ENCODE measurements around the gene ASB15. TPM values are rescaled to one million over a fixed set of nuclear protein-coding genes. Genes with fewer than 3 reads are reported as not detected.

ASB15 gene
- total RNA-seq, 3 donors from 2014 or later = 0.15 TPM; not detected in 2

DNA sequence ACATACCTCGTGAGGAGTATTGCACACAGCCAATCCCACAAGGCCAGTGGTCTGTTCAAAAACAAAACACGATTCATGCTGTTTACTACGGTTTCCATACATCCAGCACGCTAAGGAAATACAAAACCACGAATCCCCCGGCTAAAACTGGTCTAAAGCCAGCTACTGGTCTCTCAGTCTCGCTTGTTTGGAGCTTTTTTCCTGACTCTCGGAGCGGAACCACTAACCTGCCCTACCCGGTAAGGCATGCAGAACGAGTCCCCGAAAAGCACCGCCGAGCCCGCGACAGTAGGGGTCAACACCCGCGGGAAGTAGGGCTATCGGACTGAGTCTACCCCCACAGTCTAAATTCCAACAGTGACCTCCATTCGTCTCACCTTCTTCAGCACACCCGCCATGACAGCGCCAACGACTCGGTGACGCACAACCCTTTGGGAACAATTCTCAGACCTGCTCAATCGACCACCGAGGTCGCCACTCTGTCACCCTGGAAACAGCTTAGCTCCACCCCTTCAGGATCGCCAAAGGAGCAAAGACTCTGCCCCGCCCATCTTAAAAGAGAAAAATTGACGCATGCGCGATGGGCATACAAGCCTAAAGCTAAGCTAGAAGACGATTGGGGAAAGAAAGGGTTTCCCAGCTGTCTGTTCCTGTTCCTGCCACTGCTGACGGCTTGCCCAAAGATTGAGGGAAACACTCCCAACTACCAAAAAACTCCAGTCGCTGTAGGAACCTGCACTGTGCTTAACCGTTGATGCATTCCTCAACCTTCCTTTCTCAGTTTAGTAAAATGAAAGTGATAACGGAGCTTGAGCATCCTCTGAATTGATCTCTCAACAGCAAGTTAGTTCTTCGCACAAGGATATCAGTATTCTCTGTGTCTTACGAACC lies 44.0 kb upstream of the ASB15 start, which contains the start of gene NDUFA5:
NDUFA5 (minus strand) TSS at position 421 of the 891 bp plus-strand sequence; CDS start at position 398, 23 bp downstream.
- DNase-seq (ENCODE audit: low spot score in 2 of 2) = peak; percentile 94 to 97
- H3K27ac ChIP-seq = peak within 1 kb of the TSS; percentile 84 to 93
- H3K9me3 ChIP-seq = no peaks in the 10 kb centered on the region
- intact Hi-C loops (cut with DNase I; ENCODE audit: low total_unique reads) = no loop called here
- H3K27me3 ChIP-seq = no peaks in the 10 kb centered on the region
- TF ChIP-seq POLR2A (IDR thresholded peaks at IDR 0.05) (peak; percentile 57), POLR2AphosphoS5 (IDR thresholded peaks at IDR 0.05) (peak; percentile 70 to 96 (median 83))
- TF ChIP-seq, protein P1, sequence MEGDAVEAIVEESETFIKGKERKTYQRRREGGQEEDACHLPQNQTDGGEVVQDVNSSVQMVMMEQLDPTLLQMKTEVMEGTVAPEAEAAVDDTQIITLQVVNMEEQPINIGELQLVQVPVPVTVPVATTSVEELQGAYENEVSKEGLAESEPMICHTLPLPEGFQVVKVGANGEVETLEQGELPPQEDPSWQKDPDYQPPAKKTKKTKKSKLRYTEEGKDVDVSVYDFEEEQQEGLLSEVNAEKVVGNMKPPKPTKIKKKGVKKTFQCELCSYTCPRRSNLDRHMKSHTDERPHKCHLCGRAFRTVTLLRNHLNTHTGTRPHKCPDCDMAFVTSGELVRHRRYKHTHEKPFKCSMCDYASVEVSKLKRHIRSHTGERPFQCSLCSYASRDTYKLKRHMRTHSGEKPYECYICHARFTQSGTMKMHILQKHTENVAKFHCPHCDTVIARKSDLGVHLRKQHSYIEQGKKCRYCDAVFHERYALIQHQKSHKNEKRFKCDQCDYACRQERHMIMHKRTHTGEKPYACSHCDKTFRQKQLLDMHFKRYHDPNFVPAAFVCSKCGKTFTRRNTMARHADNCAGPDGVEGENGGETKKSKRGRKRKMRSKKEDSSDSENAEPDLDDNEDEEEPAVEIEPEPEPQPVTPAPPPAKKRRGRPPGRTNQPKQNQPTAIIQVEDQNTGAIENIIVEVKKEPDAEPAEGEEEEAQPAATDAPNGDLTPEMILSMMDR (IDR thresholded peaks at IDR 0.05) = no peak
- H3K36me3 ChIP-seq = no peaks in the 10 kb centered on the region
- H3K4me3 ChIP-seq = peak within 1 kb of the TSS; percentile 59 to 89 (median 76)
- H3K4me1 ChIP-seq = peaks cover 0 to 10% of the 10 kb centered on the region in 2 donors

DNA sequence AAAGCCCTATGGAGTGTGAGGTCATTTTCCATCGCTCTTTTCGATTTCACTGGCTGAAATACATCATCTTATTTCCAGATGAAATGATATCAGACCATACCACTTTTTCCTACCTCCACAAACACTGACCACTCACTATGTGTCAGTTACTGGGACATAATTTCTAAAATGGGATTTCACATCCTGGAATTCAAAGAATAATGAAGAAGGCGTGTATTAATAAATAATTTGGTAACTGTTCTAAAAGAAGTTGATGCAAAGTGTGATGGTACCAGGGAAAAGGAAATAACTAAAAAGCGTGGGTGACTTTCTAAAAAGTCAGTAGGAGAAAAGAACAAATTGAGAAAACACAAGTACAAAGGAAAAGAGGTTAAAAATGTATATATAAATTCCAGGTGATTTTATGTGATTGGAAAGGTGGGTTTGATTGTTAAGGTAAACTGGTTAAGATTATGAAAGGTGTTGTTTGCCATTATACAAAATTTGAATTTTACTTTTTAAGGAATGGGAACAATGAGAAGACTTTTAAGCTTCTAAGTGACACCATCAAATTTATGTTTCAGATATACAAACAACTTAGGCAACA lies 43.2 kb upstream of the ASB15 start:
- intact Hi-C loops (cut with DNase I; ENCODE audit: low total_unique reads) = no loop called here
- Histone ChIP-seq H3K9me3 (no peaks in the 10 kb centered on the region), H3K36me3 (no peaks in the 10 kb centered on the region), H3K4me3 (peak overlapping the region; percentile 59 to 89 (median 76)), H3K4me1 (peaks cover 0 to 10% of the 10 kb centered on the region in 2 donors), H3K27me3 (no peaks in the 10 kb centered on the region), H3K27ac (peak overlapping the region; percentile 81 to 84)
- TF ChIP-seq POLR2AphosphoS5 (IDR thresholded peaks at IDR 0.05) (no peak), POLR2A (IDR thresholded peaks at IDR 0.05) (no peak)
- TF ChIP-seq, protein P1 (IDR thresholded peaks at IDR 0.05) = no peak
- no peak for DNase-seq (ENCODE audit: low spot score in 2 of 2)

DNA sequence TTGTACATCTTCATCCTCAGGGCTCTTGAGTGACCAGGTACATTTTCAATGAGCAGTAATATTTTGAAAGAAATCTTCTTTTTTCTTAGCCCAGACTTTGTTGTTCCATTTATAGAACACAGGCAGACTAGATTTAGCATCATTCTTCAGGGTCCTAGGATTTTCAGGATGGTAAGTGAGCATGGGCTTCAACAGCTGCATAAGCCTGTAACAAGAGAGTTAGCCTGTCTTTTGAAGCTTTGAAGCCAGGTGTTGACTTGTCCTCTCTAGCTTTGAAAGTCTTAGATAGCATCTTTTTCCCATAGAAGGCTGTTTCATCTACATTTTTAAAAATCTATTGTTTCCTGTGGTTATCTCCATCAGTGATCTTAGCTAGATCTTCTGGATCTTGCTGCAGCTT lies 39.5 kb upstream of the ASB15 start:
- DNase-seq (ENCODE audit: low spot score in 2 of 2) = no peak
- Histone ChIP-seq H3K27ac (no peak overlapping the region), H3K4me1 (no peaks in the 10 kb centered on the region), H3K9me3 (no peaks in the 10 kb centered on the region), H3K36me3 (no peaks in the 10 kb centered on the region), H3K27me3 (no peaks in the 10 kb centered on the region), H3K4me3 (no peak overlapping the region)
- TF ChIP-seq, protein P1 (IDR thresholded peaks at IDR 0.05) = no peak
- TF ChIP-seq POLR2AphosphoS5 (IDR thresholded peaks at IDR 0.05) (no peak), POLR2A (IDR thresholded peaks at IDR 0.05) (no peak)
- intact Hi-C loops (cut with DNase I; ENCODE audit: low total_unique reads) = no loop called here

DNA sequence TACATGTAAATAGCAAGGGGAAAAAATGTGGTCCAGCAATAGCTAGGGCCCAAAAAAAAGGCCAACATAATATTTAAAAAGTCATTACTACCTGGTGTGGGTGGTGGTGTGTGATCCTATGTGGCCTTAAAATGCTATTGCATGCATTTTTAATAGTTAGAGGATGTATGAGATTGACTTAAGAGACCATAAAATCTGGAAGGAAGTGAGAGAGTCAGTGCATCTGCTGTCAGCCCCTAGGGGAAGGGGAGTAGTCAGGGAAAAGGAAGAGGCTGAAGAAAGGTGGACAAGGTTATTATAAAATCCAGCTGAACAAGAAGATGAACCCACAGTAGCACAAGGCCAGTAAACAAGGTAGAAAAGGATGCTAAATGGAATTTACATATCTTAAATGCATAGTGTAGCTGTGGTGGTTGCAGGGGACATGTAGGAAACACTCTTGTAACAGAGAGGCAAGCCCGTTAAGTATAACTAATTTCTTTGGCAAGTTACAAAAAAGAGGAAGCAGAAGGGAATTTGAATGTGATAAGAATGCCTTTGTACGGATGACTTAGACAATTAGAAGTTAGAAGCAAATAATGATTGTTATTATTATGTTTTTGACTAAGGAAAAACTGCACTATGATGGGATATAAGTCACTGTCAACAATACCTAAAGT lies 32.1 kb upstream of the ASB15 start:
- Histone ChIP-seq H3K4me3 (no peak overlapping the region), H3K9me3 (no peaks in the 10 kb centered on the region), H3K36me3 (no peaks in the 10 kb centered on the region), H3K27me3 (no peaks in the 10 kb centered on the region), H3K27ac (no peak overlapping the region), H3K4me1 (no peaks in the 10 kb centered on the region)
- DNase-seq (ENCODE audit: low spot score in 2 of 2) = no peak
- TF ChIP-seq, protein P1 (IDR thresholded peaks at IDR 0.05) = no peak
- TF ChIP-seq POLR2A (IDR thresholded peaks at IDR 0.05) (no peak), POLR2AphosphoS5 (IDR thresholded peaks at IDR 0.05) (no peak)
- intact Hi-C loops (cut with DNase I; ENCODE audit: low total_unique reads) = no loop called here
